ENCODE data around the gene FOXN3.

DNA sequence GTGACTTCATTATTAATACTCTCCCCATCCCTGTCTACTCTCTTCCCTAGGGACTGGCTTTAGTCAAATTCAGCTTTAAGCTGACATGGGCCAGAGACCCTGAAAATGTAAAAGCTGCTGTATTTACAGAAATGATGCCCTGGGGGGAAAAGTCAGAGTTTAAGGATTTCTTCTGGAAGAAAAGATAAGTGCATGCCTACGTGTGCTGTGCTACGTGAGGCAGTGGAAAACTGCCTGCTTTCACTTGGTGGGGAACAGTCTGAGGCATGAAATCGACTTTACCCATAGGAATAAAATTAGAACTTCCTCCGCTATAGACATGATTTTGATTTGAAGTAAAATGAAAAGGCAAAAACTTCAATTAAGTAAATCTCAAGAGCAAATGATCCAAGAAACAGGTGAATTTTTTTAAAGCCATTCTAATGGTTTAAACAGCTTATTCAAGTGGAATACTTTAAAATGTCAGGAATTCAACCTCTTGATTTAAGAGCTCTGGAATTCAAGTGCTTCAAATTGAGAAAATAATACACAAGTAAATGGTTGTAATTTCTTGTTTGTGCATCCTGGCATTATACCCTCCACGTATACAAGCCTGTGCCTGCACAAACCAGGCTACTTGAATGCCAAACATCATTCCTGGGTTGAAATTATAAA, 168.5 kb downstream of the FOXN3 start:
- TF ChIP-seq, protein P1, sequence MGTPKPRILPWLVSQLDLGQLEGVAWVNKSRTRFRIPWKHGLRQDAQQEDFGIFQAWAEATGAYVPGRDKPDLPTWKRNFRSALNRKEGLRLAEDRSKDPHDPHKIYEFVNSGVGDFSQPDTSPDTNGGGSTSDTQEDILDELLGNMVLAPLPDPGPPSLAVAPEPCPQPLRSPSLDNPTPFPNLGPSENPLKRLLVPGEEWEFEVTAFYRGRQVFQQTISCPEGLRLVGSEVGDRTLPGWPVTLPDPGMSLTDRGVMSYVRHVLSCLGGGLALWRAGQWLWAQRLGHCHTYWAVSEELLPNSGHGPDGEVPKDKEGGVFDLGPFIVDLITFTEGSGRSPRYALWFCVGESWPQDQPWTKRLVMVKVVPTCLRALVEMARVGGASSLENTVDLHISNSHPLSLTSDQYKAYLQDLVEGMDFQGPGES (IDR thresholded peaks at IDR 0.05; ENCODE audit: low read depth, low read length): no peak
- TF ChIP-seq, protein P2, sequence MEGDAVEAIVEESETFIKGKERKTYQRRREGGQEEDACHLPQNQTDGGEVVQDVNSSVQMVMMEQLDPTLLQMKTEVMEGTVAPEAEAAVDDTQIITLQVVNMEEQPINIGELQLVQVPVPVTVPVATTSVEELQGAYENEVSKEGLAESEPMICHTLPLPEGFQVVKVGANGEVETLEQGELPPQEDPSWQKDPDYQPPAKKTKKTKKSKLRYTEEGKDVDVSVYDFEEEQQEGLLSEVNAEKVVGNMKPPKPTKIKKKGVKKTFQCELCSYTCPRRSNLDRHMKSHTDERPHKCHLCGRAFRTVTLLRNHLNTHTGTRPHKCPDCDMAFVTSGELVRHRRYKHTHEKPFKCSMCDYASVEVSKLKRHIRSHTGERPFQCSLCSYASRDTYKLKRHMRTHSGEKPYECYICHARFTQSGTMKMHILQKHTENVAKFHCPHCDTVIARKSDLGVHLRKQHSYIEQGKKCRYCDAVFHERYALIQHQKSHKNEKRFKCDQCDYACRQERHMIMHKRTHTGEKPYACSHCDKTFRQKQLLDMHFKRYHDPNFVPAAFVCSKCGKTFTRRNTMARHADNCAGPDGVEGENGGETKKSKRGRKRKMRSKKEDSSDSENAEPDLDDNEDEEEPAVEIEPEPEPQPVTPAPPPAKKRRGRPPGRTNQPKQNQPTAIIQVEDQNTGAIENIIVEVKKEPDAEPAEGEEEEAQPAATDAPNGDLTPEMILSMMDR (IDR thresholded peaks at IDR 0.05): no peak
- TF ChIP-seq, protein P3, sequence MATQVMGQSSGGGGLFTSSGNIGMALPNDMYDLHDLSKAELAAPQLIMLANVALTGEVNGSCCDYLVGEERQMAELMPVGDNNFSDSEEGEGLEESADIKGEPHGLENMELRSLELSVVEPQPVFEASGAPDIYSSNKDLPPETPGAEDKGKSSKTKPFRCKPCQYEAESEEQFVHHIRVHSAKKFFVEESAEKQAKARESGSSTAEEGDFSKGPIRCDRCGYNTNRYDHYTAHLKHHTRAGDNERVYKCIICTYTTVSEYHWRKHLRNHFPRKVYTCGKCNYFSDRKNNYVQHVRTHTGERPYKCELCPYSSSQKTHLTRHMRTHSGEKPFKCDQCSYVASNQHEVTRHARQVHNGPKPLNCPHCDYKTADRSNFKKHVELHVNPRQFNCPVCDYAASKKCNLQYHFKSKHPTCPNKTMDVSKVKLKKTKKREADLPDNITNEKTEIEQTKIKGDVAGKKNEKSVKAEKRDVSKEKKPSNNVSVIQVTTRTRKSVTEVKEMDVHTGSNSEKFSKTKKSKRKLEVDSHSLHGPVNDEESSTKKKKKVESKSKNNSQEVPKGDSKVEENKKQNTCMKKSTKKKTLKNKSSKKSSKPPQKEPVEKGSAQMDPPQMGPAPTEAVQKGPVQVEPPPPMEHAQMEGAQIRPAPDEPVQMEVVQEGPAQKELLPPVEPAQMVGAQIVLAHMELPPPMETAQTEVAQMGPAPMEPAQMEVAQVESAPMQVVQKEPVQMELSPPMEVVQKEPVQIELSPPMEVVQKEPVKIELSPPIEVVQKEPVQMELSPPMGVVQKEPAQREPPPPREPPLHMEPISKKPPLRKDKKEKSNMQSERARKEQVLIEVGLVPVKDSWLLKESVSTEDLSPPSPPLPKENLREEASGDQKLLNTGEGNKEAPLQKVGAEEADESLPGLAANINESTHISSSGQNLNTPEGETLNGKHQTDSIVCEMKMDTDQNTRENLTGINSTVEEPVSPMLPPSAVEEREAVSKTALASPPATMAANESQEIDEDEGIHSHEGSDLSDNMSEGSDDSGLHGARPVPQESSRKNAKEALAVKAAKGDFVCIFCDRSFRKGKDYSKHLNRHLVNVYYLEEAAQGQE (IDR thresholded peaks at IDR 0.05; ENCODE audit: low read depth, low read length): no peak
- TF ChIP-seq, protein P4, sequence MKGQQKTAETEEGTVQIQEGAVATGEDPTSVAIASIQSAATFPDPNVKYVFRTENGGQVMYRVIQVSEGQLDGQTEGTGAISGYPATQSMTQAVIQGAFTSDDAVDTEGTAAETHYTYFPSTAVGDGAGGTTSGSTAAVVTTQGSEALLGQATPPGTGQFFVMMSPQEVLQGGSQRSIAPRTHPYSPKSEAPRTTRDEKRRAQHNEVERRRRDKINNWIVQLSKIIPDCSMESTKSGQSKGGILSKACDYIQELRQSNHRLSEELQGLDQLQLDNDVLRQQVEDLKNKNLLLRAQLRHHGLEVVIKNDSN (IDR thresholded peaks at IDR 0.05; ENCODE audit: borderline replicate concordance, low read depth): no peak

All from SK-N-SH (cell line).